ENCODE data around the gene ZNF282.

Gene ZNF282

DNA sequence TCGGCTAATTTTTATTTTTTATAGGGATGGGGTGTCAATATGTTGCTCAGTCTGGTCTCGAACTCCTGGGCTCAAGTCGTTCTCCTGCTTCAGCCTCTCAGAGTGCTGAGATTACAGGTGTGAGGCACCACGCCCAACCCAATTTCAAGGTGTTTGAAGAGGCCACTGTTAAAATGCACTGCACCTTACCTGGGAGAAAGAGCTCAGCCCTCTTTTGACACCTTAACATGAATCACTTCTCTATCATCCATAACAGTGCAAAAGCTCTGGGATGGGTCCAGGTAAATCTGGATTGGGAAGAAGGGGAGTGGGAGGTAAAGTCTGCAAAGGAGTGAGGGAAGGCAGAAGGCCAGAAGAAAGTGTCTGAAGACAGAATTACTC, 557 bp upstream of the ZNF282 start:
- no peak for DNase-seq

GRCh38 chr7:149196151-149196704, 882 bp downstream of the ZNF282 start:
- DNase-seq: peak in 1 of 2 donors; percentile 1

GRCh38 chr7:149196705-149197171, 1.4 kb downstream of the ZNF282 start:
- no peak for DNase-seq

GRCh38 chr7:149197675-149198074, 2.3 kb downstream of the ZNF282 start:
- DNase-seq: no peak

GRCh38 chr7:149198161-149198816, 2.9 kb downstream of the ZNF282 start:
- no peak for DNase-seq

- DNase-seq: no peak
These were observed 4.1 kb downstream of the ZNF282 start for GRCh38 chr7:149199234-149199995.

DNA sequence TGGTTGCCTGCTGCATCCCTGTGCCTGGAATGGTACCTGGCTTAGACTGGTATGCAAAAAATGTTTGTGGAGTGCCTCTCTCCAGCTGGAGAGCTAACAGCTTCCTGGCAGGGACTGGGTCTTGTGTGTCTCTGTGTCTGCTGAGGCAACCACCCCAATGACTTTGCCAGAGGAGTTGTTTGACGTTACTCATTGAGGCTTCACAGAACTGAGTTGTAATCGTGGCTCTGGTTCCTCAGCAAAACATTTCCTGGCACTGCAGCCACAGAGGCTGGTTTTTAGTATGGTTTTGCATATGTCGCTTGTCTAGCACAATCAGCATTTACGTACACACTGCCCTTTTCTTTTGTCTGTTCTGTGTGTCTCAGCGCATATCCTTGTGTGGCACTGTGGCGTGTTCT, 7.5 kb downstream of the ZNF282 start:
- no peak for DNase-seq

DNA sequence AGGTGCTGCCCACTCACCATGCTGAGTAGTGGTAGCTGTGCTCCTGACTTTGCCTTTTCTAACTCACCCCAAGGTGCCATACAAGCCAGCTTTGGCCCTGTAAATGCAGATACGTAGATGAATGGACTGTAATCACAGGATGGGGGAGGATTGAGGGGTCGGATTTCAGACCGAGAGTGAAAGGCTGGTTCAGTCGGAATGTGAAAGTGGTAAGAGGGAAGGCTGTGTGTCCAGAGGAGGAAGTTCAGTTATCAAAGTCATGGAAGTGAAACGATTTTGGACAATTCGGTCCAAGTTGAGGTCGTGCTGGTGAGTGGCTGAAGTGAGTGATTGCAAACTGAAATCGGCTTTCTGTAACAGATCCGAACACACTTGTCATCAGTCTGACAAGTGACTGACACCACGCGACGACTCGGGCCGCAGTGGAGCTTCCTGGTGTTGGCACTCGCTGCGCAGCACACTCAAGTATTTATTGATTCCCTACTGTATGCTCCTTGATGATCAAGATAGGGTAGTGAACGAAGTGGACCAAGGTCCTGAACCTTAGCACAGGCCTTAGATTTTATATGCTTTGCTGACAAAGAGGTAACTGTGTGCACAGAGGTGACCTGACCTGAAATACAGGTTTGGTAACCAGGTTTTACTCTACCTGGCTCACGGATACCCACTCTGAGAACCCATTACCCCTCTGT, 10.5 kb downstream of the ZNF282 start:
- DNase-seq: no peak

- DNase-seq: no peak
These were observed 12.1 kb downstream of the ZNF282 start for GRCh38 chr7:149207324-149208035.

GRCh38 chr7:149209518-149210269, 14.3 kb downstream of the ZNF282 start:
- DNase-seq: peak; percentile 30 to 65

- DNase-seq: no peak
These were observed 15.2 kb downstream of the ZNF282 start for GRCh38 chr7:149210551-149210950.

GRCh38 chr7:149214020-149214720, 18.8 kb downstream of the ZNF282 start:
- DNase-seq: no peak

GRCh38 chr7:149216402-149216801, 21.1 kb downstream of the ZNF282 start:
- DNase-seq: no peak

- DNase-seq: no peak
These were observed 22.2 kb downstream of the ZNF282 start for GRCh38 chr7:149217570-149217969.

DNA sequence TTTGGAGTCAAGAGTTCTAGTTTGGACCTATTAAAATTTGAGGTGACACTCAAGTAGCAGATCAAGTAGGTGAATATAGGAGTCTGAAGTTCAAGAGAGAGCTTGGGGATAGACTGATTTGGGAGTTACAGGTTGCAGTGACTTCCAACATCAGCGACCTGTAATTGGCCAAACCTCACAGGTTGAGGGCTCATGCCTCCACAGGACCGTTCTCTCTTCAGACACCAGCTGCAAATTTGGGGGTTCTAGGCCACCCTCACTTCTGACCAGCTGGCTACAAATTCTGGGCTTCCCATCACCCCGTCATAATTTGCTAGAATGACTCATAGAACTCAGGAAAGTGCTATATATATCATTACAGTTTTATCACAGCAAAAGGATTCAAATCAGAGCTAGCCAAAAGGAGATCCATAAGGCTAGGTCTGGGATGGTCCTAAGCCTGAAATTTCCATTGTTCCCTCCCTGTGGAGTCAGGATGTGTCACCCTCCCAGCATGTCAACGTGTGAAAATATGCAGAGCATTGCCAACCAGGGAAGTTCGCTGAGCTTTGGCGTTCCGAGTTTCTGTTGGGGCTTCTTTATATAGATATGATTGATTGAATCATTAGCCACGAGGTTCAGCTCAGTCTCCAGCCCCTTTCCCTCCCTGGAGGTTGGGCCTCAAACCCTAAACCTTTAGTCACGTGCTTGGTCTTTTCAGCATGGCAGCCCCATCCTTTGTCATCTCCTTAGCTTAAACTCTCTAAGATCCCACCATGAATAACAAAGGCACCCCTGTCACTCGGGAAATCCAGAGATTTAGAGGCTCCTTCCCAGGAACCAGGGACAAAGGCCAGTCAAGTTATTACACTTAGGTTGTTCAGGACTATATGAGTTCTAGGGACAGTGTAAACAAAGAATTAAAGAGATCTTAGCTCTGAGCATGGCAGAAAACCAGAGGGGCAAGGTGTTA, 23.4 kb downstream of the ZNF282 start:
- DNase-seq: no peak

GRCh38 chr7:149220534-149220933, 25.2 kb downstream of the ZNF282 start:
- DNase-seq: no peak

- DNase-seq: no peak
These were observed 27.8 kb downstream of the ZNF282 start for GRCh38 chr7:149223176-149223575.

DNA sequence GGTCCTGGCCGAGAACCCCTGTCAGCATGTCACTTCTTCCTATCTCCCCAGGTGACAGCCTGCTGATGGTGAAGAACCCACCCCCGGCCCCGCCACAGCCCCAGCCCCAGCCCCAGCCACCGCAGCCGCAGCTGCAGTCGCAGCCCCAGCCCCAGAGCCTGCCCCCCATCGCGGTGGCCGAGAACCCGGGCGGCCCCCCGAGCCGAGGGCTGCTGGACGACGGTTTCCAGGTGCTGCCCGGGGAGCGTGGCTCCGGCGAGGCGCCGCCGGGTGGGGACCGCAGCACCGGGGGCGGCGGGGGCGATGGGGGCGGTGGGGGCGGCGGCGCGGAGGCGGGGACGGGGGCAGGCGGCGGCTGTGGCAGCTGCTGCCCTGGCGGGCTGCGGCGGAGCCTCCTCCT, 28.4 kb downstream of the ZNF282 start:
- no peak for DNase-seq

DNA sequence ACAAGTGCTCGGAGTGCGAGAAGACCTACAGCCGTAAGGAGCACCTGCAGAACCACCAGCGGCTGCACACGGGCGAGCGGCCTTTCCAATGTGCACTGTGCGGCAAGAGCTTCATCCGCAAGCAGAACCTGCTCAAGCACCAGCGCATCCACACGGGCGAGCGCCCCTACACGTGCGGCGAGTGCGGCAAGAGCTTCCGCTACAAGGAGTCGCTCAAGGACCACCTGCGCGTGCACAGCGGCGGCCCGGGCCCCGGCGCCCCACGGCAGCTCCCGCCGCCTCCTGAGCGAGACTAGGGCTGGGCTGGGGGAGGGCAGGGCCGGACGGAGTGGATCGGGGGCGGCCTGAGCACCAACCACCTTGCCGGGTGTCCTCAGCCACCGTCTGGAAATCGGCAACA, 29.0 kb downstream of the ZNF282 start:
- DNase-seq: no peak

GRCh38 chr7:149225106-149225505, 29.8 kb downstream of the ZNF282 start:
- DNase-seq: no peak

Measured in inflammatory macrophage treated with lipopolysaccharide for 1 hour (primary cell).